ENCODE results near the gene TCEANC.

The TCEANC gene

DNA sequence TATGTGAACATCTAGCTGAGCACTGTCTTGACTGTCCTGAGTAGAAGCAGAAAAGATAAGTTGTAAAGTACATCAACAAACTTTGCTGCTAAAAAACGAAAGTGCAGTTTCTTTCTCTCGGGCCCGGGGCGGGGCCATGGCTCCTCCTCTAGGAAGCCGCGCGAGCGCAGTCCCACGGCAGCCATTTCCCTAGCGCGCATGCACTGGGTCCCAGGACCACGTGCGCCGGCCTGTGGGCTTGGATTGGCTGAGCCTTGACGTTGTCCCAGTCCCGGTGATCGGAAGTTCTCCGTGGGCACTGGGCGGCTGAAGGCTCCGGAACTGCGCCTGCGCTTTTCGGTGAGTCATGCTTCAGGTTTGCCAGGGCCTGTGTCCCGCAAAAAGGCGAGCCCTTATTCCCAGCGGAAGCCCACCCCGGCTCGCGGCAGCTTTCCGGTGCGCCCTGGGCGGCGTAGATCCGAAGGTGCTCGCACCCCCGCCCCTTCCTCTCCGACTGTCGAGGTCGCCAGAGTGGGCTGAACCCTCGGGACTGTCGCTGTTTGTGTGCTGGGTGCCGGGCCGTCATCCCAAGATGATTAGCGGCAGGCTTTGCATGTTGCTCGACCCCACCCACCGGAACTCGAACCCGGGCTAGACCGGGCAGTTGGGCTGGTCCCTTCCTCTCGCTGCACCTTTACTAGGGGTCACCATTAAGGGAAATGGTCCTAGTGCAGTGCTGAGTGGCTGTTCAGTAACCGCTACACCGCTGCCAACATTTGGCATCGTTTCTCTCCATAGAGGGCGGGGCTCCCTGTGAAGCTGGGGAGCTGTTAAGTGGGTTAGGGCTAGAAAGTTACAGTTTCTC lies at the start of gene TCEANC (continued):
- peak; percentile 51 for TF ChIP-seq ZFHX2 (tag by site-specific recombination; conservative IDR thresholded peaks at IDR 0.05)
- TF ChIP-seq ZNF266 (tag by site-specific recombination; IDR thresholded peaks at IDR 0.05; ENCODE audit: low read depth), result no peak
- peak; percentile 98 for TF ChIP-seq ZBTB48 (tag by site-specific recombination; IDR thresholded peaks at IDR 0.05)
- TF ChIP-seq, protein P1, sequence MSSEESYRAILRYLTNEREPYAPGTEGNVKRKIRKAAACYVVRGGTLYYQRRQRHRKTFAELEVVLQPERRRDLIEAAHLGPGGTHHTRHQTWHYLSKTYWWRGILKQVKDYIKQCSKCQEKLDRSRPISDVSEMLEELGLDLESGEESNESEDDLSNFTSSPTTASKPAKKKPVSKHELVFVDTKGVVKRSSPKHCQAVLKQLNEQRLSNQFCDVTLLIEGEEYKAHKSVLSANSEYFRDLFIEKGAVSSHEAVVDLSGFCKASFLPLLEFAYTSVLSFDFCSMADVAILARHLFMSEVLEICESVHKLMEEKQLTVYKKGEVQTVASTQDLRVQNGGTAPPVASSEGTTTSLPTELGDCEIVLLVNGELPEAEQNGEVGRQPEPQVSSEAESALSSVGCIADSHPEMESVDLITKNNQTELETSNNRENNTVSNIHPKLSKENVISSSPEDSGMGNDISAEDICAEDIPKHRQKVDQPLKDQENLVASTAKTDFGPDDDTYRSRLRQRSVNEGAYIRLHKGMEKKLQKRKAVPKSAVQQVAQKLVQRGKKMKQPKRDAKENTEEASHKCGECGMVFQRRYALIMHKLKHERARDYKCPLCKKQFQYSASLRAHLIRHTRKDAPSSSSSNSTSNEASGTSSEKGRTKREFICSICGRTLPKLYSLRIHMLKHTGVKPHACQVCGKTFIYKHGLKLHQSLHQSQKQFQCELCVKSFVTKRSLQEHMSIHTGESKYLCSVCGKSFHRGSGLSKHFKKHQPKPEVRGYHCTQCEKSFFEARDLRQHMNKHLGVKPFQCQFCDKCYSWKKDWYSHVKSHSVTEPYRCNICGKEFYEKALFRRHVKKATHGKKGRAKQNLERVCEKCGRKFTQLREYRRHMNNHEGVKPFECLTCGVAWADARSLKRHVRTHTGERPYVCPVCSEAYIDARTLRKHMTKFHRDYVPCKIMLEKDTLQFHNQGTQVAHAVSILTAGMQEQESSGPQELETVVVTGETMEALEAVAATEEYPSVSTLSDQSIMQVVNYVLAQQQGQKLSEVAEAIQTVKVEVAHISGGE (tag by site-specific recombination; conservative IDR thresholded peaks at IDR 0.05; ENCODE audit: low read depth), result peak; percentile 95
- TF ChIP-seq ZNF677 (tag by site-specific recombination; IDR thresholded peaks at IDR 0.05), result no peak
- TF ChIP-seq ZBTB21 (tag by site-specific recombination; IDR thresholded peaks at IDR 0.05), result 0 out of 2 replicates have a peak, but pooled peaks have one; percentile 38
- TF ChIP-seq, protein P2, sequence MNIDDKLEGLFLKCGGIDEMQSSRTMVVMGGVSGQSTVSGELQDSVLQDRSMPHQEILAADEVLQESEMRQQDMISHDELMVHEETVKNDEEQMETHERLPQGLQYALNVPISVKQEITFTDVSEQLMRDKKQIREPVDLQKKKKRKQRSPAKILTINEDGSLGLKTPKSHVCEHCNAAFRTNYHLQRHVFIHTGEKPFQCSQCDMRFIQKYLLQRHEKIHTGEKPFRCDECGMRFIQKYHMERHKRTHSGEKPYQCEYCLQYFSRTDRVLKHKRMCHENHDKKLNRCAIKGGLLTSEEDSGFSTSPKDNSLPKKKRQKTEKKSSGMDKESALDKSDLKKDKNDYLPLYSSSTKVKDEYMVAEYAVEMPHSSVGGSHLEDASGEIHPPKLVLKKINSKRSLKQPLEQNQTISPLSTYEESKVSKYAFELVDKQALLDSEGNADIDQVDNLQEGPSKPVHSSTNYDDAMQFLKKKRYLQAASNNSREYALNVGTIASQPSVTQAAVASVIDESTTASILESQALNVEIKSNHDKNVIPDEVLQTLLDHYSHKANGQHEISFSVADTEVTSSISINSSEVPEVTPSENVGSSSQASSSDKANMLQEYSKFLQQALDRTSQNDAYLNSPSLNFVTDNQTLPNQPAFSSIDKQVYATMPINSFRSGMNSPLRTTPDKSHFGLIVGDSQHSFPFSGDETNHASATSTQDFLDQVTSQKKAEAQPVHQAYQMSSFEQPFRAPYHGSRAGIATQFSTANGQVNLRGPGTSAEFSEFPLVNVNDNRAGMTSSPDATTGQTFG (tag by site-specific recombination; IDR thresholded peaks at IDR 0.05; ENCODE audit: borderline replicate concordance), result no peak
- peak; percentile 43 for TF ChIP-seq ZNF843 (tag by site-specific recombination; IDR thresholded peaks at IDR 0.05)
- TF ChIP-seq, protein P3, sequence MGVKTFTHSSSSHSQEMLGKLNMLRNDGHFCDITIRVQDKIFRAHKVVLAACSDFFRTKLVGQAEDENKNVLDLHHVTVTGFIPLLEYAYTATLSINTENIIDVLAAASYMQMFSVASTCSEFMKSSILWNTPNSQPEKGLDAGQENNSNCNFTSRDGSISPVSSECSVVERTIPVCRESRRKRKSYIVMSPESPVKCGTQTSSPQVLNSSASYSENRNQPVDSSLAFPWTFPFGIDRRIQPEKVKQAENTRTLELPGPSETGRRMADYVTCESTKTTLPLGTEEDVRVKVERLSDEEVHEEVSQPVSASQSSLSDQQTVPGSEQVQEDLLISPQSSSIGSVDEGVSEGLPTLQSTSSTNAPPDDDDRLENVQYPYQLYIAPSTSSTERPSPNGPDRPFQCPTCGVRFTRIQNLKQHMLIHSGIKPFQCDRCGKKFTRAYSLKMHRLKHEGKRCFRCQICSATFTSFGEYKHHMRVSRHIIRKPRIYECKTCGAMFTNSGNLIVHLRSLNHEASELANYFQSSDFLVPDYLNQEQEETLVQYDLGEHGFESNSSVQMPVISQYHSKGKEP (tag by site-specific recombination; IDR thresholded peaks at IDR 0.05), result no peak
- TF ChIP-seq ZNF76 (tag by site-specific recombination; IDR thresholded peaks at IDR 0.05; ENCODE audit: borderline replicate concordance, low read depth), result peak; percentile 63; the same call in 1 of the 2 replicates
- TF ChIP-seq ZNF600 (tag by site-specific recombination; IDR thresholded peaks at IDR 0.05), result peak; percentile 93
- TF ChIP-seq ZNF571 (tag by site-specific recombination; IDR thresholded peaks at IDR 0.05), result no peak
- peak; percentile 98 for TF ChIP-seq ZBTB8A (tag by site-specific recombination; IDR thresholded peaks at IDR 0.05)
- TF ChIP-seq ZNF2 (tag by site-specific recombination; IDR thresholded peaks at IDR 0.05), result peak; percentile 59; the same call in 1 of the 2 replicates
- TF ChIP-seq, protein P4, sequence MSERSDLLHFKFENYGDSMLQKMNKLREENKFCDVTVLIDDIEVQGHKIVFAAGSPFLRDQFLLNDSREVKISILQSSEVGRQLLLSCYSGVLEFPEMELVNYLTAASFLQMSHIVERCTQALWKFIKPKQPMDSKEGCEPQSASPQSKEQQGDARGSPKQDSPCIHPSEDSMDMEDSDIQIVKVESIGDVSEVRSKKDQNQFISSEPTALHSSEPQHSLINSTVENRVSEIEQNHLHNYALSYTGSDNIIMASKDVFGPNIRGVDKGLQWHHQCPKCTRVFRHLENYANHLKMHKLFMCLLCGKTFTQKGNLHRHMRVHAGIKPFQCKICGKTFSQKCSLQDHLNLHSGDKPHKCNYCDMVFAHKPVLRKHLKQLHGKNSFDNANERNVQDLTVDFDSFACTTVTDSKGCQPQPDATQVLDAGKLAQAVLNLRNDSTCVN (tag by site-specific recombination; optimal IDR thresholded peaks at IDR 0.05), result peak; percentile 69
- TF ChIP-seq YY1 (tag by site-specific recombination; IDR thresholded peaks at IDR 0.05), result no peak
- no peak for TF ChIP-seq YY2 (tag by site-specific recombination; IDR thresholded peaks at IDR 0.05)
- TF ChIP-seq, protein P5, sequence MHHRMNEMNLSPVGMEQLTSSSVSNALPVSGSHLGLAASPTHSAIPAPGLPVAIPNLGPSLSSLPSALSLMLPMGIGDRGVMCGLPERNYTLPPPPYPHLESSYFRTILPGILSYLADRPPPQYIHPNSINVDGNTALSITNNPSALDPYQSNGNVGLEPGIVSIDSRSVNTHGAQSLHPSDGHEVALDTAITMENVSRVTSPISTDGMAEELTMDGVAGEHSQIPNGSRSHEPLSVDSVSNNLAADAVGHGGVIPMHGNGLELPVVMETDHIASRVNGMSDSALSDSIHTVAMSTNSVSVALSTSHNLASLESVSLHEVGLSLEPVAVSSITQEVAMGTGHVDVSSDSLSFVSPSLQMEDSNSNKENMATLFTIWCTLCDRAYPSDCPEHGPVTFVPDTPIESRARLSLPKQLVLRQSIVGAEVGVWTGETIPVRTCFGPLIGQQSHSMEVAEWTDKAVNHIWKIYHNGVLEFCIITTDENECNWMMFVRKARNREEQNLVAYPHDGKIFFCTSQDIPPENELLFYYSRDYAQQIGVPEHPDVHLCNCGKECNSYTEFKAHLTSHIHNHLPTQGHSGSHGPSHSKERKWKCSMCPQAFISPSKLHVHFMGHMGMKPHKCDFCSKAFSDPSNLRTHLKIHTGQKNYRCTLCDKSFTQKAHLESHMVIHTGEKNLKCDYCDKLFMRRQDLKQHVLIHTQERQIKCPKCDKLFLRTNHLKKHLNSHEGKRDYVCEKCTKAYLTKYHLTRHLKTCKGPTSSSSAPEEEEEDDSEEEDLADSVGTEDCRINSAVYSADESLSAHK (tag by site-specific recombination; IDR thresholded peaks at IDR 0.05), result peak; percentile 68
- TF ChIP-seq, protein P6, sequence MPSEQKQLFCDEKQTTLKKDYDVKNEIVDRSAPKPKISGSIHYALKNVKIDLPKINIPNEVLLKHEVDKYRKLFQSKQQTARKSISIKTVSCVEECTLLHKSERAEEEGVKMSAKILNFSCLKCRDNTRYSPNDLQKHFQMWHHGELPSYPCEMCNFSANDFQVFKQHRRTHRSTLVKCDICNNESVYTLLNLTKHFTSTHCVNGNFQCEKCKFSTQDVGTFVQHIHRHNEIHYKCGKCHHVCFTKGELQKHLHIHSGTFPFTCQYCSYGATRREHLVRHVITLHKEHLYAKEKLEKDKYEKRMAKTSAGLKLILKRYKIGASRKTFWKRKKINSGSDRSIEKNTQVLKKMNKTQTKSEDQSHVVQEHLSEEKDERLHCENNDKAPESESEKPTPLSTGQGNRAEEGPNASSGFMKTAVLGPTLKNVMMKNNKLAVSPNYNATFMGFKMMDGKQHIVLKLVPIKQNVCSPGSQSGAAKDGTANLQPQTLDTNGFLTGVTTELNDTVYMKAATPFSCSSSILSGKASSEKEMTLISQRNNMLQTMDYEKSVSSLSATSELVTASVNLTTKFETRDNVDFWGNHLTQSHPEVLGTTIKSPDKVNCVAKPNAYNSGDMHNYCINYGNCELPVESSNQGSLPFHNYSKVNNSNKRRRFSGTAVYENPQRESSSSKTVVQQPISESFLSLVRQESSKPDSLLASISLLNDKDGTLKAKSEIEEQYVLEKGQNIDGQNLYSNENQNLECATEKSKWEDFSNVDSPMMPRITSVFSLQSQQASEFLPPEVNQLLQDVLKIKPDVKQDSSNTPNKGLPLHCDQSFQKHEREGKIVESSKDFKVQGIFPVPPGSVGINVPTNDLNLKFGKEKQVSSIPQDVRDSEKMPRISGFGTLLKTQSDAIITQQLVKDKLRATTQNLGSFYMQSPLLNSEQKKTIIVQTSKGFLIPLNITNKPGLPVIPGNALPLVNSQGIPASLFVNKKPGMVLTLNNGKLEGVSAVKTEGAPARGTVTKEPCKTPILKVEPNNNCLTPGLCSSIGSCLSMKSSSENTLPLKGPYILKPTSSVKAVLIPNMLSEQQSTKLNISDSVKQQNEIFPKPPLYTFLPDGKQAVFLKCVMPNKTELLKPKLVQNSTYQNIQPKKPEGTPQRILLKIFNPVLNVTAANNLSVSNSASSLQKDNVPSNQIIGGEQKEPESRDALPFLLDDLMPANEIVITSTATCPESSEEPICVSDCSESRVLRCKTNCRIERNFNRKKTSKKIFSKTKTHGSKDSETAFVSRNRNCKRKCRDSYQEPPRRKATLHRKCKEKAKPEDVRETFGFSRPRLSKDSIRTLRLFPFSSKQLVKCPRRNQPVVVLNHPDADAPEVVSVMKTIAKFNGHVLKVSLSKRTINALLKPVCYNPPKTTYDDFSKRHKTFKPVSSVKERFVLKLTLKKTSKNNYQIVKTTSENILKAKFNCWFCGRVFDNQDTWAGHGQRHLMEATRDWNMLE (tag by site-specific recombination; conservative IDR thresholded peaks at IDR 0.05; ENCODE audit: low read depth), result 0 out of 2 replicates have a peak, but pooled peaks have one; percentile 33
- no peak for TF ChIP-seq ZNF530 (tag by site-specific recombination; IDR thresholded peaks at IDR 0.05; ENCODE audit: low read depth)
- peak; percentile 96 for TF ChIP-seq ZEB2 (tag by site-specific recombination; IDR thresholded peaks at IDR 0.05)
